SU-DHL-6 (cell line): ENCODE measurements around the gene ACAP2.

Experiments
- EZH2phosphoT487 ChIP-seq: fragments of 200-600 bp; sonication (generic), shearing (Covaris generic); conservative IDR thresholded peaks from 2 replicates; pipeline ENCODE4 v1.6.1; 2018; ENCODE audit warnings: mild to moderate bottlenecking, antibody characterized with exemption, low read length, moderate library complexity, mixed read lengths
- TF ChIP-seq, protein P1 (sequence below): fragments of 200-600 bp; sonication (generic); IDR thresholded peaks from one replicate; pipeline ENCODE4 v1.5.1; 2017; ENCODE audit warnings: antibody characterized with exemption, mild to moderate bottlenecking, low read length, moderate library complexity; ENCODE audit not compliant: insufficient read depth, poor library complexity, severe bottlenecking

GRCh38 chr3:195238586-195239118 is 204.2 kb downstream of the ACAP2 start:
- TF ChIP-seq, protein P1, sequence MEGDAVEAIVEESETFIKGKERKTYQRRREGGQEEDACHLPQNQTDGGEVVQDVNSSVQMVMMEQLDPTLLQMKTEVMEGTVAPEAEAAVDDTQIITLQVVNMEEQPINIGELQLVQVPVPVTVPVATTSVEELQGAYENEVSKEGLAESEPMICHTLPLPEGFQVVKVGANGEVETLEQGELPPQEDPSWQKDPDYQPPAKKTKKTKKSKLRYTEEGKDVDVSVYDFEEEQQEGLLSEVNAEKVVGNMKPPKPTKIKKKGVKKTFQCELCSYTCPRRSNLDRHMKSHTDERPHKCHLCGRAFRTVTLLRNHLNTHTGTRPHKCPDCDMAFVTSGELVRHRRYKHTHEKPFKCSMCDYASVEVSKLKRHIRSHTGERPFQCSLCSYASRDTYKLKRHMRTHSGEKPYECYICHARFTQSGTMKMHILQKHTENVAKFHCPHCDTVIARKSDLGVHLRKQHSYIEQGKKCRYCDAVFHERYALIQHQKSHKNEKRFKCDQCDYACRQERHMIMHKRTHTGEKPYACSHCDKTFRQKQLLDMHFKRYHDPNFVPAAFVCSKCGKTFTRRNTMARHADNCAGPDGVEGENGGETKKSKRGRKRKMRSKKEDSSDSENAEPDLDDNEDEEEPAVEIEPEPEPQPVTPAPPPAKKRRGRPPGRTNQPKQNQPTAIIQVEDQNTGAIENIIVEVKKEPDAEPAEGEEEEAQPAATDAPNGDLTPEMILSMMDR, result no peak
- TF ChIP-seq EZH2phosphoT487, result no peak
